Fibroblast of lung (primary cell): Measurements from ENCODE around the gene ZNF408. TPM values are rescaled to one million over a fixed set of nuclear protein-coding genes. Genes with fewer than 3 reads are reported as not detected.

Experiments
- DNase-seq, 2 donors: peaks; one replicate each; pipeline versions ENCODE4 v3.0.0 to v3.0.0-alpha.2; 2010; ENCODE audit warnings: low read depth in 2 of 2
- H2AFZ ChIP-seq: 2 replicates; pipeline ENCODE4 v1.5.1; 2012; ENCODE audit warnings: low read length, control low read depth, inconsistent platforms
- H3K27ac ChIP-seq: 2 replicates; pipeline ENCODE4 v1.5.1; 2011; ENCODE audit warnings: low read length, control low read depth; ENCODE audit not compliant: insufficient read depth
- H3K27me3 ChIP-seq: 2 replicates; pipeline ENCODE4 v1.5.1; 2011; ENCODE audit warnings: mild to moderate bottlenecking, low read length; ENCODE audit not compliant: control insufficient read depth, insufficient read depth
- H3K36me3 ChIP-seq: 2 replicates; pipeline ENCODE4 v1.5.1; 2011; ENCODE audit warnings: low read length; ENCODE audit not compliant: control insufficient read depth, insufficient read depth
- H3K4me1 ChIP-seq: 2 replicates; pipeline ENCODE4 v1.5.1; 2011; ENCODE audit warnings: low read length; ENCODE audit not compliant: control insufficient read depth, insufficient read depth; ENCODE audit errors: extremely low read depth
- H3K4me2 ChIP-seq: 2 replicates; pipeline ENCODE4 v1.5.1; 2011; ENCODE audit warnings: low read length, control low read depth; ENCODE audit not compliant: insufficient read depth; ENCODE audit errors: extremely low read depth
- H3K4me3 ChIP-seq, 4 experiments: fragments of 200-600 bp in 1 of 4; sonication (generic) in 1 of 4; replicated peaks in 1 of 4; 2 replicates each; pipeline ENCODE4 v1.5.1; 2011 to 2016; ENCODE audit warnings: low read length in 4 of 4, low read depth in 3 of 4, mild to moderate bottlenecking in 3 of 4, control low read depth in 2 of 4, inconsistent platforms in 1 of 4, mixed read lengths in 1 of 4; ENCODE audit not compliant: insufficient read depth in 1 of 4; ENCODE audit errors: control extremely low read depth in 1 of 4
- H3K79me2 ChIP-seq: 2 replicates; pipeline ENCODE4 v1.5.1; 2012; ENCODE audit warnings: mild to moderate bottlenecking, low read length, inconsistent platforms; ENCODE audit not compliant: control insufficient read depth, insufficient read depth
- H3K9ac ChIP-seq: 2 replicates; pipeline ENCODE4 v1.5.1; 2011; ENCODE audit warnings: mild to moderate bottlenecking, low read length, control low read depth; ENCODE audit not compliant: insufficient read depth
- H3K9me3 ChIP-seq: 2 replicates; pipeline ENCODE4 v1.5.1; 2012; ENCODE audit warnings: low read depth, low read length; ENCODE audit not compliant: control insufficient read depth, insufficient read depth
- H4K20me1 ChIP-seq: 2 replicates; pipeline ENCODE4 v1.5.1; 2011; ENCODE audit warnings: low read length; ENCODE audit not compliant: control insufficient read depth, insufficient read depth; ENCODE audit errors: extremely low read depth
- EZH2 ChIP-seq: IDR thresholded peaks from 2 replicates; pipeline ENCODE4 v1.5.1; 2012; ENCODE audit warnings: low read length, control low read depth, mild to moderate bottlenecking; ENCODE audit errors: missing control alignments
- polyA plus RNA-seq, 2 donors: library from polyadenylated mRNA; depleted of rRNA in 1 of 2; stranded (reverse) in 1 of 2; unstranded in 1 of 2; fragments of >200 nt; gene quantifications; 2 replicates each; pipeline ENCODE4 v1.2.1, GENCODE V29; 2011 to 2012; ENCODE audit warnings: missing spikeins in 1 of 2
- total RNA-seq: library from RNA; depleted of rRNA; stranded (reverse); fragments of >200 nt; gene quantifications from 2 replicates; pipeline ENCODE4 v1.2.1, GENCODE V29; 2014
- TF ChIP-seq, protein P1 (sequence below), 2 donors: IDR thresholded peaks in 1 of 2; conservative IDR thresholded peaks in 1 of 2; 1 replicate in 1 of 2; 2 replicates in 1 of 2; pipeline ENCODE4 v1.5.1; 2011 to 2012; ENCODE audit warnings: low read length in 2 of 2, control low read depth in 1 of 2, inconsistent platforms in 1 of 2, low read depth in 1 of 2, mild to moderate bottlenecking in 1 of 2

The ZNF408 gene
- total and polyA plus RNA-seq, 2 donors (not counting 1 experiment from before 2014, with no cell fraction given): 4.2 to 7.9 TPM

- no peak for DNase-seq
- Histone ChIP-seq H2AFZ (no peak overlapping the region), H3K27ac (no peak overlapping the region), H3K9me3 (no peaks in the 10 kb centered on the region), H3K36me3 (no peaks in the 10 kb centered on the region), H3K4me2 (no peak overlapping the region), H3K9ac (no peak overlapping the region), H3K4me1 (no peaks in the 10 kb centered on the region), H3K79me2 (no peaks in the 10 kb centered on the region), H3K27me3 (no peaks in the 10 kb centered on the region), H3K4me3 (no peak overlapping the region), H4K20me1 (no peaks in the 10 kb centered on the region)
- TF ChIP-seq, protein P1, sequence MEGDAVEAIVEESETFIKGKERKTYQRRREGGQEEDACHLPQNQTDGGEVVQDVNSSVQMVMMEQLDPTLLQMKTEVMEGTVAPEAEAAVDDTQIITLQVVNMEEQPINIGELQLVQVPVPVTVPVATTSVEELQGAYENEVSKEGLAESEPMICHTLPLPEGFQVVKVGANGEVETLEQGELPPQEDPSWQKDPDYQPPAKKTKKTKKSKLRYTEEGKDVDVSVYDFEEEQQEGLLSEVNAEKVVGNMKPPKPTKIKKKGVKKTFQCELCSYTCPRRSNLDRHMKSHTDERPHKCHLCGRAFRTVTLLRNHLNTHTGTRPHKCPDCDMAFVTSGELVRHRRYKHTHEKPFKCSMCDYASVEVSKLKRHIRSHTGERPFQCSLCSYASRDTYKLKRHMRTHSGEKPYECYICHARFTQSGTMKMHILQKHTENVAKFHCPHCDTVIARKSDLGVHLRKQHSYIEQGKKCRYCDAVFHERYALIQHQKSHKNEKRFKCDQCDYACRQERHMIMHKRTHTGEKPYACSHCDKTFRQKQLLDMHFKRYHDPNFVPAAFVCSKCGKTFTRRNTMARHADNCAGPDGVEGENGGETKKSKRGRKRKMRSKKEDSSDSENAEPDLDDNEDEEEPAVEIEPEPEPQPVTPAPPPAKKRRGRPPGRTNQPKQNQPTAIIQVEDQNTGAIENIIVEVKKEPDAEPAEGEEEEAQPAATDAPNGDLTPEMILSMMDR (conservative IDR thresholded peaks at IDR 0.05 in 1 of 2, IDR thresholded peaks at IDR 0.05 in 1 of 2; ENCODE audit: low read depth in 1 of 2, low read length in 2 of 2): no peak
- no peak for TF ChIP-seq EZH2
Measured at GRCh38 chr11:46721286-46721685, 20.5 kb downstream of the ZNF408 start.

- no peaks in the 10 kb centered on the region for H3K27me3 ChIP-seq
- H3K9ac ChIP-seq: no peak overlapping the region
- no peaks in the 10 kb centered on the region for H3K9me3 ChIP-seq
- H3K4me2 ChIP-seq: no peak overlapping the region
- H4K20me1 ChIP-seq: no peaks in the 10 kb centered on the region
- H3K27ac ChIP-seq: no peak overlapping the region
- H3K4me1 ChIP-seq: no peaks in the 10 kb centered on the region
- TF ChIP-seq, protein P1 (conservative IDR thresholded peaks at IDR 0.05 in 1 of 2, IDR thresholded peaks at IDR 0.05 in 1 of 2; ENCODE audit: low read depth in 1 of 2, low read length in 2 of 2): no peak
- no peak for TF ChIP-seq EZH2
- DNase-seq: no peak
- H3K36me3 ChIP-seq: no peaks in the 10 kb centered on the region
- H3K4me3 ChIP-seq: no peak overlapping the region
- H2AFZ ChIP-seq: no peak overlapping the region
- no peaks in the 10 kb centered on the region for H3K79me2 ChIP-seq
Measured at GRCh38 chr11:46722566-46723358, 21.9 kb downstream of the ZNF408 start.

- no peak overlapping the region for H3K4me2 ChIP-seq
- H3K9ac ChIP-seq: no peak overlapping the region
- no peak for DNase-seq
- H3K9me3 ChIP-seq: no peaks in the 10 kb centered on the region
- no peak for TF ChIP-seq EZH2
- H3K36me3 ChIP-seq: no peaks in the 10 kb centered on the region
- H3K4me1 ChIP-seq: no peaks in the 10 kb centered on the region
- no peaks in the 10 kb centered on the region for H3K79me2 ChIP-seq
- no peak overlapping the region for H2AFZ ChIP-seq
- no peaks in the 10 kb centered on the region for H4K20me1 ChIP-seq
- H3K27ac ChIP-seq: no peak overlapping the region
- H3K4me3 ChIP-seq: no peak overlapping the region
- no peaks in the 10 kb centered on the region for H3K27me3 ChIP-seq
Measured at GRCh38 chr11:46723359-46723680, 22.5 kb downstream of the ZNF408 start.
